ENCODE data around the gene ESYT2.
A peak's percentile ranks its signal among the peaks of the same experiment; 100 is the strongest.
"Not testable (repeated sequence)": the region's sequence is repeated elsewhere in the genome, so short reads cannot be mapped to it uniquely, and the experiment has no call there.

ESYT2 gene

GRCh38 chr7:158705234-158705850 is 124.0 kb downstream of the ESYT2 start:
- peak overlapping the region; percentile 31 for H3K27ac ChIP-seq (ENCODE audit: poor library complexity, severe bottlenecking)
- DNase-seq (ENCODE audit: low spot score) (no peak), ATAC-seq (ENCODE audit: low read depth) (peak; percentile 3)

GRCh38 chr7:158704524-158705233 is 124.6 kb downstream of the ESYT2 start, which contains the start of gene NCAPG2:
Gene NCAPG2 (minus strand): TSS chr7:158704804. CDS start chr7:158701899, 2,905 bp downstream.
- DNase-seq (ENCODE audit: low spot score) = peak; percentile 97
- Histone ChIP-seq H3K27ac (ENCODE audit: poor library complexity, severe bottlenecking) (peak within 1 kb of the TSS; percentile 31), H3K27me3 (ENCODE audit: insufficient read depth, poor library complexity, severe bottlenecking) (no peaks in the 10 kb centered on the region), H3K9me3 (ENCODE audit: severe bottlenecking) (no peaks in the 10 kb centered on the region), H3K4me3 (ENCODE audit: severe bottlenecking) (peak within 1 kb of the TSS; percentile 95), H3K36me3 (ENCODE audit: low read depth) (peaks cover 36% of the 10 kb centered on the region), H3K4me1 (ENCODE audit: insufficient read depth, poor library complexity, severe bottlenecking) (peaks cover 14% of the 10 kb centered on the region)
- no peak for TF ChIP-seq CTCF (IDR thresholded peaks at IDR 0.05; ENCODE audit: poor library complexity, severe bottlenecking)
- ATAC-seq (ENCODE audit: low read depth) = peak; percentile 95

More at GRCh38 chr7:158705234-158705850, 124.0 kb downstream of the ESYT2 start:
- no peaks in the 10 kb centered on the region for H3K9me3 ChIP-seq (ENCODE audit: severe bottlenecking)
- peaks cover 15% of the 10 kb centered on the region for H3K4me1 ChIP-seq (ENCODE audit: insufficient read depth, poor library complexity, severe bottlenecking)
- H3K27me3 ChIP-seq (ENCODE audit: insufficient read depth, poor library complexity, severe bottlenecking) = no peaks in the 10 kb centered on the region
- no peak for TF ChIP-seq CTCF (IDR thresholded peaks at IDR 0.05; ENCODE audit: poor library complexity, severe bottlenecking)
- peaks cover 29% of the 10 kb centered on the region for H3K36me3 ChIP-seq (ENCODE audit: low read depth)
- H3K4me3 ChIP-seq (ENCODE audit: severe bottlenecking) = peak overlapping the region; percentile 95

GRCh38 chr7:158703679-158704523 is 125.4 kb downstream of the ESYT2 start:
- H3K27me3 ChIP-seq (ENCODE audit: insufficient read depth, poor library complexity, severe bottlenecking); DNase-seq (ENCODE audit: low spot score); ATAC-seq (ENCODE audit: low read depth); H3K9me3 ChIP-seq (ENCODE audit: severe bottlenecking): not testable (repeated sequence)
- Histone ChIP-seq H3K36me3 (ENCODE audit: low read depth) (peaks cover 43% of the 10 kb centered on the region), H3K4me1 (ENCODE audit: insufficient read depth, poor library complexity, severe bottlenecking) (peaks cover 14% of the 10 kb centered on the region), H3K27ac (ENCODE audit: poor library complexity, severe bottlenecking) (peak overlapping the region; percentile 31), H3K4me3 (ENCODE audit: severe bottlenecking) (peak overlapping the region; percentile 95)

GRCh38 chr7:158702944-158703343 is 126.4 kb downstream of the ESYT2 start:
- no peaks in the 10 kb centered on the region for H3K27me3 ChIP-seq (ENCODE audit: insufficient read depth, poor library complexity, severe bottlenecking)
- no peak for TF ChIP-seq CTCF (IDR thresholded peaks at IDR 0.05; ENCODE audit: poor library complexity, severe bottlenecking)
- ATAC-seq (ENCODE audit: low read depth) (no peak), DNase-seq (ENCODE audit: low spot score) (no peak)
- H3K4me3 ChIP-seq (ENCODE audit: severe bottlenecking) = peak overlapping the region; percentile 21
- no peak overlapping the region for H3K27ac ChIP-seq (ENCODE audit: poor library complexity, severe bottlenecking)
- H3K4me1 ChIP-seq (ENCODE audit: insufficient read depth, poor library complexity, severe bottlenecking) = peaks cover 14% of the 10 kb centered on the region
- no peaks in the 10 kb centered on the region for H3K9me3 ChIP-seq (ENCODE audit: severe bottlenecking)
- H3K36me3 ChIP-seq (ENCODE audit: low read depth) = peaks cover 49% of the 10 kb centered on the region

- H3K27ac ChIP-seq (ENCODE audit: poor library complexity, severe bottlenecking) = no peak overlapping the region
- no peaks in the 10 kb centered on the region for H3K9me3 ChIP-seq (ENCODE audit: severe bottlenecking)
- H3K36me3 ChIP-seq (ENCODE audit: low read depth) = peaks cover 55% of the 10 kb centered on the region
- no peak for ATAC-seq (ENCODE audit: low read depth)
- no peak for TF ChIP-seq CTCF (IDR thresholded peaks at IDR 0.05; ENCODE audit: poor library complexity, severe bottlenecking)
- no peak for DNase-seq (ENCODE audit: low spot score)
- no peaks in the 10 kb centered on the region for H3K27me3 ChIP-seq (ENCODE audit: insufficient read depth, poor library complexity, severe bottlenecking)
- H3K4me3 ChIP-seq (ENCODE audit: severe bottlenecking) = no peak overlapping the region
- H3K4me1 ChIP-seq (ENCODE audit: insufficient read depth, poor library complexity, severe bottlenecking) = peaks cover 14% of the 10 kb centered on the region
Measured at GRCh38 chr7:158702196-158702595, 127.1 kb downstream of the ESYT2 start.

Measured in RWPE2 (cell line).